ENCODE results near the gene C17orf100. TPM values are rescaled to one million over a fixed set of nuclear protein-coding genes. Genes with fewer than 3 reads are reported as not detected.
"Not testable (repeated sequence)": the region's sequence is repeated elsewhere in the genome, so short reads cannot be mapped to it uniquely, and the experiment has no call there.

The C17orf100 gene
- total RNA-seq, 2 experiments from 2014 or later: 0.69 to 0.70 TPM

- peak overlapping the region; percentile 52 for H3K4me3 Mint-ChIP-seq
- no peaks in the 10 kb centered on the region for H3K27me3 Mint-ChIP-seq
These were observed 9.4 kb downstream of the C17orf100 start for GRCh38 chr17:6660805-6661463.

GRCh38 chr17:6661464-6661848 lies 9.9 kb downstream of the C17orf100 start:
- ChIA-PET CTCF (no interaction called here), POLR2A (no interaction called here)
- TF ChIP-seq CTCF (IDR thresholded peaks at IDR 0.05): no peak
- Histone ChIP-seq H3K27ac (ENCODE audit: low read depth in 1 of 2, low read length in 2 of 2) (no peak overlapping the region), H3K36me3 (ENCODE audit: insufficient read depth, low read length) (peaks cover 4% of the 10 kb centered on the region), H3K4me1 (ENCODE audit: insufficient read depth, low read length) (peaks cover 22% of the 10 kb centered on the region), H3K4me3 (ENCODE audit: low read length) (no peak overlapping the region), H3K9me3 (ENCODE audit: control insufficient read depth in 1 of 2, insufficient read depth in 1 of 2, low read length in 2 of 2) (no peaks in the 10 kb centered on the region), H3K27me3 (ENCODE audit: control insufficient read depth in 1 of 2, insufficient read depth in 2 of 2, low read length in 2 of 2) (no peaks in the 10 kb centered on the region)
- intact Hi-C loops (cut with DNase I, micrococcal nuclease): loop anchor here in 1 of 2 experiments (10.0 kb wide), 1 partner anchor 253 kb away; no protein-coding TSS in a partner anchor
- Mint-ChIP-seq H3K4me1 (ENCODE audit: low read depth) (peaks cover 33% of the 10 kb centered on the region), H3K27ac (no peak overlapping the region), H3K36me3 (ENCODE audit: low read depth) (peaks cover 14% of the 10 kb centered on the region), H3K9me3 (no peaks in the 10 kb centered on the region), H3K27me3 (no peaks in the 10 kb centered on the region), H3K4me3 (peak overlapping the region; percentile 18)
- DNase-seq (no peak), ATAC-seq (ENCODE audit: poor library complexity) (no peak)

More at GRCh38 chr17:6660805-6661463, 9.4 kb downstream of the C17orf100 start:
- ATAC-seq (ENCODE audit: poor library complexity) (no peak), DNase-seq (no peak)
- Histone ChIP-seq H3K9me3 (ENCODE audit: control insufficient read depth in 1 of 2, insufficient read depth in 1 of 2, low read length in 2 of 2) (no peaks in the 10 kb centered on the region), H3K4me1 (ENCODE audit: insufficient read depth, low read length) (peaks cover 21% of the 10 kb centered on the region), H3K4me3 (ENCODE audit: low read length) (no peak overlapping the region), H3K36me3 (ENCODE audit: insufficient read depth, low read length) (peaks cover 4% of the 10 kb centered on the region), H3K27ac (ENCODE audit: low read depth in 1 of 2, low read length in 2 of 2) (no peak overlapping the region), H3K27me3 (ENCODE audit: control insufficient read depth in 1 of 2, insufficient read depth in 2 of 2, low read length in 2 of 2) (no peaks in the 10 kb centered on the region)
- Mint-ChIP-seq H3K4me1 (ENCODE audit: low read depth) (peaks cover 29% of the 10 kb centered on the region), H3K9me3 (no peaks in the 10 kb centered on the region), H3K27ac (peak overlapping the region; percentile 67), H3K36me3 (ENCODE audit: low read depth) (peaks cover 14% of the 10 kb centered on the region)
- intact Hi-C loops (cut with DNase I, micrococcal nuclease): loop anchor here in 1 of 2 experiments (10.0 kb wide), 1 partner anchor 254 kb away; no protein-coding TSS in a partner anchor
- CTCF ChIA-PET: no interaction called here
- POLR2A ChIA-PET: interaction anchor here (1.4 kb wide), 1 partner anchor 9 kb away, joined by 3 read pairs; the partner anchor contains the start of genes C17orf100 and MED31
- TF ChIP-seq CTCF (IDR thresholded peaks at IDR 0.05): no peak

- CTCF ChIA-PET; H3K27me3 ChIP-seq (ENCODE audit: control insufficient read depth in 1 of 2, insufficient read depth in 2 of 2, low read length in 2 of 2); H3K27ac Mint-ChIP-seq; H3K4me3 Mint-ChIP-seq; DNase-seq; H3K9me3 Mint-ChIP-seq; POLR2A ChIA-PET; H3K36me3 ChIP-seq (ENCODE audit: insufficient read depth, low read length); H3K4me3 ChIP-seq (ENCODE audit: low read length); H3K27ac ChIP-seq (ENCODE audit: low read depth in 1 of 2, low read length in 2 of 2); H3K9me3 ChIP-seq (ENCODE audit: control insufficient read depth in 1 of 2, insufficient read depth in 1 of 2, low read length in 2 of 2); H3K27me3 Mint-ChIP-seq; ATAC-seq (ENCODE audit: poor library complexity): not testable (repeated sequence)
- Mint-ChIP-seq H3K4me1 (ENCODE audit: low read depth) (peaks cover 21% of the 10 kb centered on the region), H3K36me3 (ENCODE audit: low read depth) (peaks cover 16% of the 10 kb centered on the region)
- intact Hi-C loops (cut with DNase I, micrococcal nuclease): loop anchor here in 1 of 2 experiments (10.0 kb wide), 1 partner anchor 252 kb away; no protein-coding TSS in a partner anchor
- H3K4me1 ChIP-seq (ENCODE audit: insufficient read depth, low read length): peaks cover 12% of the 10 kb centered on the region
These were observed 11.6 kb downstream of the C17orf100 start for GRCh38 chr17:6663200-6663599.
